ENCODE measurements around the gene OPA1. TPM values are rescaled to one million over a fixed set of nuclear protein-coding genes. Genes with fewer than 3 reads are reported as not detected.

The OPA1 gene
- 67.7 and 70.1 TPM in 2 replicates for total RNA-seq (2012; rRNA removed)

DNA sequence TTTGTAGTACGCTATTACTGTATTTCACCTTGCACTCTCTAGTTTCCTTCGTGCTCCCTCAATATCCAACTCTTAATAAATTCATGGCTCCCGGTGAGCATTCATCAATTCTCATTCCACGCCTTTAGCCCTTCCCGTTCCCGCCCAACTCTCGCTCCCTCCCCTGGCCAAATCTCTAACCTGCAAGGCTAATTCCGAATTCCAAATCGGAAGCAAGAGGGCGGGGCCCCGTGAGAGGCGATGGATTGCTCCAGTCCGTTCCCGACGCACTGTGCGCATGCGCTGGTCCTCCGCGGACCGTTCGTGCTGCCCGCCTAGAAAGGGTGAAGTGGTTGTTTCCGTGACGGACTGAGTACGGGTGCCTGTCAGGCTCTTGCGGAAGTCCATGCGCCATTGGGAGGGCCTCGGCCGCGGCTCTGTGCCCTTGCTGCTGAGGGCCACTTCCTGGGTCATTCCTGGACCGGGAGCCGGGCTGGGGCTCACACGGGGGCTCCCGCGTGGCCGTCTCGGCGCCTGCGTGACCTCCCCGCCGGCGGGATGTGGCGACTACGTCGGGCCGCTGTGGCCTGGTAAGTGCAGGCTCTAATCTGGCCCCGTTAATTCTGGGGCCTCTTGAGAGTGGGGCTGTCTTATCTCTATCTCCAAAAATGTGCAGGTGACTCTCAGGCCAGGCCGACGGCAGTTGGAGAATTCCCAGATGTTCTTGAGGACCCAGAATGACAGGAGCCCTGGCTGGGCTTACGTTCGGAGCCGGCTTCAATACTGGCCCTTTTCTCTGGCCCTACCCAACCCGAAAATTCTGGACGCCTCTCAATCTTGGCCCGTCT, at the start of gene OPA1:
Gene OPA1 (plus strand): TSS at position 368 of the 827 bp plus-strand sequence. CDS start 170 bp downstream, at position 538.
- Histone ChIP-seq H3K4me1 (ENCODE audit: control insufficient read depth, insufficient read depth, low read length) (peaks cover 23% of the 10 kb centered on the region), H3K36me3 (ENCODE audit: insufficient read depth, low read length) (peaks cover 12% of the 10 kb centered on the region), H3K27me3 (ENCODE audit: control insufficient read depth, insufficient read depth, low read length) (no peaks in the 10 kb centered on the region), H3K4me3 (ENCODE audit: low read length) (peak within 1 kb of the TSS; percentile 95), H3K9me3 (replicated peaks; ENCODE audit: low read length) (no peaks in the 10 kb centered on the region), H3K4me2 (ENCODE audit: low read length) (peak within 1 kb of the TSS; percentile 81), H3K9ac (ENCODE audit: low read depth, low read length) (peak within 1 kb of the TSS; percentile 98)

DNA sequence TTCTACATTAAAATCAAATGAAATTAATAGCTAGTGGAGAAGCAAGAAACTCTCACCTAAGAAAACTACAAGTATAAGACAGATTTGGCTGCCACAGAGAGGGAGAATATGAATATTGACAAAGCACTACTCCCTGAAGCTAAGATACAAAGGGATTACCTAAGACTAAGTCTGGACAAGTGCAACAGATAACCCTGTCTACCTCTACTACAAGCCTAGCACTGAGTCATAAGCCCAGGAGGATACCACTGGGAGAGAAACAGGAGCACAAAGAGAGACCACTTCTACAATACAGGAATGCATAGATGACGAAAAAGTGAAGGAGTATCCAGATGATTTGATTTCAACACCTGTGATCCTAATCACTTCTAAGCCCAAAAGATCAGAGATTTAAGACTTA, 48.7 kb upstream of the OPA1 start:
- Histone ChIP-seq H3K9ac (ENCODE audit: low read depth, low read length) (no peak overlapping the region), H3K4me2 (ENCODE audit: low read length) (no peak overlapping the region), H3K4me1 (ENCODE audit: control insufficient read depth, insufficient read depth, low read length) (no peaks in the 10 kb centered on the region), H3K27me3 (ENCODE audit: control insufficient read depth, insufficient read depth, low read length) (no peaks in the 10 kb centered on the region), H3K9me3 (replicated peaks; ENCODE audit: low read length) (no peaks in the 10 kb centered on the region), H3K36me3 (ENCODE audit: insufficient read depth, low read length) (no peaks in the 10 kb centered on the region), H3K4me3 (ENCODE audit: low read length) (no peak overlapping the region)

- no peak overlapping the region for H3K4me3 ChIP-seq (ENCODE audit: low read length)
- H3K27me3 ChIP-seq (ENCODE audit: control insufficient read depth, insufficient read depth, low read length): no peaks in the 10 kb centered on the region
- H3K4me2 ChIP-seq (ENCODE audit: low read length): no peak overlapping the region
- no peak overlapping the region for H3K9ac ChIP-seq (ENCODE audit: low read depth, low read length)
- no peaks in the 10 kb centered on the region for H3K9me3 ChIP-seq (replicated peaks; ENCODE audit: low read length)
- H3K36me3 ChIP-seq (ENCODE audit: insufficient read depth, low read length): no peaks in the 10 kb centered on the region
- no peaks in the 10 kb centered on the region for H3K4me1 ChIP-seq (ENCODE audit: control insufficient read depth, insufficient read depth, low read length)
Measured at GRCh38 chr3:193545304-193545703, 47.7 kb upstream of the OPA1 start.

DNA sequence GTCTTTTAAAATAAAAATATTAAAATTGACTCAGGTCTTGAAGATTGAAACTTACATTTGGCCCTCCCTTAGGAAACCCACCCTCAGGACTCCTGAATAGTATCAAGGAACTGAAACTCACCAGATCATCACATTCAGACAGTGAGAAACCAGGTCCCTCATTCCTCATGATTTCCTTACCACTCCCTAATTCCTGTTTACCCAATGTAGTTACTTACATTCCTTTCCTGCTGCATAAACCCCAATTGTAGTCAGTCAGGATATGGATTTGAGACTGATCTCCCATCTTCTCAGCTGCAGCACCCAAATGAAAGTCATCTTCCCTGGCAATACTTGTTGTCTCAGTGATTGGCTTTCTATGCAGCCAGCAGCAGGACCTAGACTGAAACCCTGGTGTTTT, 46.9 kb upstream of the OPA1 start:
- Histone ChIP-seq H3K9ac (ENCODE audit: low read depth, low read length) (no peak overlapping the region), H3K4me1 (ENCODE audit: control insufficient read depth, insufficient read depth, low read length) (no peaks in the 10 kb centered on the region), H3K9me3 (replicated peaks; ENCODE audit: low read length) (no peaks in the 10 kb centered on the region), H3K36me3 (ENCODE audit: insufficient read depth, low read length) (no peaks in the 10 kb centered on the region), H3K4me3 (ENCODE audit: low read length) (no peak overlapping the region), H3K27me3 (ENCODE audit: control insufficient read depth, insufficient read depth, low read length) (no peaks in the 10 kb centered on the region), H3K4me2 (ENCODE audit: low read length) (no peak overlapping the region)

GRCh38 chr3:193548406-193548805, 44.6 kb upstream of the OPA1 start:
- Histone ChIP-seq H3K4me3 (ENCODE audit: low read length) (no peak overlapping the region), H3K4me2 (ENCODE audit: low read length) (no peak overlapping the region), H3K9ac (ENCODE audit: low read depth, low read length) (no peak overlapping the region), H3K36me3 (ENCODE audit: insufficient read depth, low read length) (no peaks in the 10 kb centered on the region), H3K4me1 (ENCODE audit: control insufficient read depth, insufficient read depth, low read length) (no peaks in the 10 kb centered on the region), H3K9me3 (replicated peaks; ENCODE audit: low read length) (no peaks in the 10 kb centered on the region), H3K27me3 (ENCODE audit: control insufficient read depth, insufficient read depth, low read length) (no peaks in the 10 kb centered on the region)

- Histone ChIP-seq H3K9me3 (replicated peaks; ENCODE audit: low read length) (no peaks in the 10 kb centered on the region), H3K4me2 (ENCODE audit: low read length) (no peak overlapping the region), H3K27me3 (ENCODE audit: control insufficient read depth, insufficient read depth, low read length) (peaks cover 4% of the 10 kb centered on the region), H3K4me1 (ENCODE audit: control insufficient read depth, insufficient read depth, low read length) (no peaks in the 10 kb centered on the region), H3K9ac (ENCODE audit: low read depth, low read length) (no peak overlapping the region), H3K36me3 (ENCODE audit: insufficient read depth, low read length) (no peaks in the 10 kb centered on the region), H3K4me3 (ENCODE audit: low read length) (no peak overlapping the region)
Measured at GRCh38 chr3:193552923-193553322, 40.1 kb upstream of the OPA1 start.

GRCh38 chr3:193553586-193553985, 39.4 kb upstream of the OPA1 start:
- no peak overlapping the region for H3K4me2 ChIP-seq (ENCODE audit: low read length)
- peaks cover 4% of the 10 kb centered on the region for H3K27me3 ChIP-seq (ENCODE audit: control insufficient read depth, insufficient read depth, low read length)
- no peak overlapping the region for H3K9ac ChIP-seq (ENCODE audit: low read depth, low read length)
- H3K9me3 ChIP-seq (replicated peaks; ENCODE audit: low read length): no peaks in the 10 kb centered on the region
- H3K4me3 ChIP-seq (ENCODE audit: low read length): no peak overlapping the region
- no peaks in the 10 kb centered on the region for H3K36me3 ChIP-seq (ENCODE audit: insufficient read depth, low read length)
- no peaks in the 10 kb centered on the region for H3K4me1 ChIP-seq (ENCODE audit: control insufficient read depth, insufficient read depth, low read length)

DNA sequence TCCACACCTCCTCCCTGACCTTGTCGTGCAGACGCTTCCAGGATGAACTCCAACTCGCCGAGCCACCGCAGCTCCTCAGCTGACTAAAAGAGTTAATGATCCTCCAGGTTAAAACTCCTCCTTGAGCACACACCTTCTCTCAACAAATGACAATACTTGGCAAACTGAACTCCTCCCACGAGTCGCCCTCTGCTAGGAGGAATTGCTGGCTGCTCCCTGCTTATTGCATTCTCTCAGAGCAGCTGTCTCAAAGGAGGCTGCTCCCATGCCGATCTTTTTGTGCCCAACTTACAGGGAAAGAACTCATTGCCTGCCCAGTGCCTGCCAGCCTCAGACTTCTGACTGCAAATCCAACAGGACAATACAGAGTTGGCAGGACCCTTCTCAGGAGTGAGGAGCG, 38.2 kb upstream of the OPA1 start, which contains the start of gene ATP13A4:
Gene ATP13A4 (minus strand): TSS at position 85 of the 400 bp plus-strand sequence. CDS start 96 bp downstream, outside the sequence.
- Histone ChIP-seq H3K4me1 (ENCODE audit: control insufficient read depth, insufficient read depth, low read length) (no peaks in the 10 kb centered on the region), H3K9ac (ENCODE audit: low read depth, low read length) (no peak within 1 kb of the TSS), H3K36me3 (ENCODE audit: insufficient read depth, low read length) (no peaks in the 10 kb centered on the region), H3K9me3 (replicated peaks; ENCODE audit: low read length) (no peaks in the 10 kb centered on the region), H3K4me3 (ENCODE audit: low read length) (no peak within 1 kb of the TSS), H3K27me3 (ENCODE audit: control insufficient read depth, insufficient read depth, low read length) (peaks cover 4% of the 10 kb centered on the region), H3K4me2 (ENCODE audit: low read length) (no peak within 1 kb of the TSS)

- no peaks in the 10 kb centered on the region for H3K36me3 ChIP-seq (ENCODE audit: insufficient read depth, low read length)
- no peak overlapping the region for H3K4me2 ChIP-seq (ENCODE audit: low read length)
- H3K4me3 ChIP-seq (ENCODE audit: low read length): no peak overlapping the region
- no peak overlapping the region for H3K9ac ChIP-seq (ENCODE audit: low read depth, low read length)
- H3K4me1 ChIP-seq (ENCODE audit: control insufficient read depth, insufficient read depth, low read length): no peaks in the 10 kb centered on the region
- no peaks in the 10 kb centered on the region for H3K9me3 ChIP-seq (replicated peaks; ENCODE audit: low read length)
- peaks cover 4% of the 10 kb centered on the region for H3K27me3 ChIP-seq (ENCODE audit: control insufficient read depth, insufficient read depth, low read length)
Measured at GRCh38 chr3:193556841-193557240, 36.2 kb upstream of the OPA1 start.

GRCh38 chr3:193559100-193559499, 33.9 kb upstream of the OPA1 start:
- Histone ChIP-seq H3K4me2 (ENCODE audit: low read length) (no peak overlapping the region), H3K36me3 (ENCODE audit: insufficient read depth, low read length) (no peaks in the 10 kb centered on the region), H3K9ac (ENCODE audit: low read depth, low read length) (no peak overlapping the region), H3K9me3 (replicated peaks; ENCODE audit: low read length) (no peaks in the 10 kb centered on the region), H3K4me1 (ENCODE audit: control insufficient read depth, insufficient read depth, low read length) (no peaks in the 10 kb centered on the region), H3K4me3 (ENCODE audit: low read length) (no peak overlapping the region), H3K27me3 (ENCODE audit: control insufficient read depth, insufficient read depth, low read length) (peaks cover 4% of the 10 kb centered on the region)

DNA sequence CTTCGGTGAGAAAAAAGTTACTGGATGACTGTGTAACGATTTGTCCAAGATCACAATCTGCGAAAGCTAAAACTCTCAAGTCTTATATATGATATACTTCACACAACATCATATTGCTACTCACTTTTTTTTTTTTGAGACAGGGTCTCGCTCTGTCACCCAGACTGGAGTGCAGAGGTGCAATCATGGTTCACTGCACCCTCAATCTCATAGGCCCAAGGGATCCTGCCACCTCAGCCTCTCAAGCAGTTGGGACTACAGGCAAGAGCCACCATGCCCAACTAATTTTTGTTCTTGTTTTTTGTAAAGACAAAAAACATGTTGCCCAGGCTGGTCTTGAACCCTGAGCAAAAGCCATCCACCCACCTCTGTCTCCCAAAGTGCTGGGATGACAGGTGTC, 32.9 kb upstream of the OPA1 start:
- no peak overlapping the region for H3K4me3 ChIP-seq (ENCODE audit: low read length)
- no peak overlapping the region for H3K4me2 ChIP-seq (ENCODE audit: low read length)
- no peaks in the 10 kb centered on the region for H3K27me3 ChIP-seq (ENCODE audit: control insufficient read depth, insufficient read depth, low read length)
- H3K4me1 ChIP-seq (ENCODE audit: control insufficient read depth, insufficient read depth, low read length): no peaks in the 10 kb centered on the region
- H3K36me3 ChIP-seq (ENCODE audit: insufficient read depth, low read length): no peaks in the 10 kb centered on the region
- H3K9me3 ChIP-seq (replicated peaks; ENCODE audit: low read length): no peaks in the 10 kb centered on the region
- no peak overlapping the region for H3K9ac ChIP-seq (ENCODE audit: low read depth, low read length)

GRCh38 chr3:193560870-193561269, 32.1 kb upstream of the OPA1 start:
- Histone ChIP-seq H3K36me3 (ENCODE audit: insufficient read depth, low read length) (no peaks in the 10 kb centered on the region), H3K4me3 (ENCODE audit: low read length) (no peak overlapping the region), H3K4me2 (ENCODE audit: low read length) (no peak overlapping the region), H3K9ac (ENCODE audit: low read depth, low read length) (no peak overlapping the region), H3K4me1 (ENCODE audit: control insufficient read depth, insufficient read depth, low read length) (no peaks in the 10 kb centered on the region), H3K9me3 (replicated peaks; ENCODE audit: low read length) (no peaks in the 10 kb centered on the region), H3K27me3 (ENCODE audit: control insufficient read depth, insufficient read depth, low read length) (no peaks in the 10 kb centered on the region)

All from skeletal muscle satellite cell (primary cell).